GM18511 (cell line): ENCODE measurements around the gene OAF.

Experiments
- ATAC-seq: cut with Tn5 transposase; IDR thresholded peaks from one replicate; pipeline ENCODE4 v1.9.1; 2021; ENCODE audit warnings: mild to moderate bottlenecking, moderate library complexity; ENCODE audit not compliant: unreplicated experiment

OAF gene

DNA sequence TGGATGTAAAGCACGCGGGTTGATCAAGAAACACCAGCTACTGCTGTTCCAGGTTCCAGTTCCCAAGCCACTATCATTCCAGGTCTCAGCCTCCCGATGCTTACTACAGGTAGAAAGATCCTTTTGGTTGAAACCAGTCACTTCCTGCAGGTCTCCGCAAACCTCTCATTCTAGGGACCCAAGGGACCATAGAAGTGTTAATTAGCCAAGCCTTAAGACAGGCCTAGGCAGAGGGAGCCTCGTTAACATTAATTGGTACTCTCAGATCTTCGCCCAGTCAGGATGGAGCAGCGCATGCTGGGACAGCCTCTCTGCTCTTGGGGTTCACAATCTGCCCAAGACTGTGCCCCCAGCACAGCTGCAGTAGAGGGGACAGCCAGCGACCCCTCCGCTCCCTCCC lies 11.2 kb upstream of the OAF start:
- ATAC-seq, result no peak

DNA sequence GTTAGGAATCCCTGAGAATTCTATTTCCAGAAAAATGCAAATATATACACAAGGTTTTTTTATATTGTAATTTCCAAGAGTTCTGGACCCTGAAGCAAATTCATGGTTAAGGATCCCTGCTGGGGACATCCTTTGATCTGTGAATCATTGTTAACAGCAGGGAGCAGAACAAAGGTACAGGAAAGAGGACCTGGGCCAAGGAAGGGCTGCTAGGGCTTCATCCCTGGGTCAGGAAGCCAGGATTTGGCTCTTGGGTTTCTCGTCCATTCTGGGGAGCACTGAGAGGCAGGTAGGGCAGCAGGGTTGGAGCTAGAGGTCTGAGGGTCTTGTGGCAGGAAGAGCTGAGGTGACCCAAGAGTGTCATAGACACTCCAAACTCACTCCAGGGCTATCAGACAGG lies 10.2 kb upstream of the OAF start:
- ATAC-seq, result no peak

DNA sequence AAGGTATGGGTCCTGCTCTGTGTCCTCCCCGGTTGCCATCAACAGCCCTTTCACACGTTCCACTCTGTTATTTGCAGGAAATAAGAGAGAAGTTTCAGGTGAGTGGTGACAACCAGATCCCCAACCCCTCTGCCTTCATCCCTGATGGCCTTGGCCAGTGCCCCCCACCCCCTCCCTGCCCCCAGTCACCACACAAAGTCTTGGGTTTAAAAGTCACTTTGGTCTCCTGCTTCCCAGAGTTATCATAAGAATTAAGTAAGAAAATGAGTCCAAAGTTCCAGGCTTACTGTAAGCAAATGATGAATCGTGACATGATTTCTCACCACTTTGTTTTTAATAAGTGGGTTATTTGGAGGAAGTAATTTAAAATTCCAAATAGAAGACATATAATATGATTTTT lies 9.2 kb upstream of the OAF start:
- ATAC-seq, result no peak

DNA sequence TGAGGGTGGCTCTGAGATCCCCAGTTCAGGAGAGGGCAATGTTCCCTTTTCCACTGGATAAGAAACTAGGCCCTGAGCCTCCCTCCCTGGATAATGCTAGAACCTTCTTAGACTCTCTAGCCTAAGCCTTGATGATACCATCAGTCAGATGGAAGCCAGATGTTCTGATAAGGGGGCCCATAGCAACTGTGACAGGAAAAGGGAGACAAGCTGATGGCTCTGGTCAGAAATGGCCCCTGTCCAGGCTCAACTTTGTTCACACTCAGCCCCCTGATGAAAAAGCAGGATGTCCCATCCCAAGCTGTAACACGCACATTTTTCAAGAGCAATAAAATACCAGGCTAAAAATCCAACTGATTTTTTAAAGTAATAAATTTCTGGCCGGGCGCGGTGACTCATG lies 7.2 kb upstream of the OAF start:
- no peak for ATAC-seq

DNA sequence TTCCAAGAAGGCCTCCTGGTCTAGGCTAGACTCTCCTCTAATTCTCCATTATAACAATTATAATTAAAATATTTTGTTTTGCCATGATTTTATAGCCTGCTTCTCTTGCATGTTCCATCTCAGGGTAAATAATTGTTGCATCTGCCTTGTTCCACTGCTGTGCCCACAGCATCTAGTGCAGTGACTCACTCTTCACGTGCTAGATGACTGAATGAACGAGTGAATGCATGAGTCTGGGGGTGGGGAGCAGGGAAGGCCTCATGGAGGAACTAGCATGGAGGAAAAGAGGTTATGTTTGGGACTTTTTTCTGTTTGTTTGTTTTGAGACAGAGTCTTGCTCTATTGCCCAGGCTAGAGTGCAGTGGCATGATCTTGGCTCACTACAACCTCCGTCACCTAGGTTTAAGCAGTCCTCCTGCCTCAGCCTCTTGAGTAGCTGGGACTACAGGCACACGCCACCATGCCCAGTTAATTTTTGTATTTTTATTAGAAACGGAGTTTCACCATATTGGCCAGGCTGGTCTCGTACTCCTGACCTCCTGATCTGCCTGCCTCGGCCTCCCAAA lies 5.2 kb upstream of the OAF start:
- ATAC-seq, result no peak

DNA sequence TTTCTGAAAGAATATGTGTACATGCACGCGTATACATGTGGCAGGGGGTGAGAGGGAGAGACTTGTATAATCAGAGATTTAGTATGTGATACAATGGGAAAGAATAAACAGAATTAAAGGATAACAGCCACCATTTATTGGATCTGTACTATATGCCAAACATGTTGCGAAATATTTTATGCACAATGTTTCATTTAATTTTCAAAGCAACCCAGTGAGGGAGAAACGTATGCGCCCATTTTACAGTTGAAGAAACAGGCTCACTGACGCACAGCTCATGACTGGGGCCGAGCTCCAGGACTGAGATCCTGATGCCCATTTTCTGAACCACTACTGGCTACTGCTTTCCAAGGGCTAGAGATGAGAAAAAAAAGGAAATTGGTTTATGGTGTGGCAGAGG lies 3.3 kb upstream of the OAF start:
- ATAC-seq, result no peak

DNA sequence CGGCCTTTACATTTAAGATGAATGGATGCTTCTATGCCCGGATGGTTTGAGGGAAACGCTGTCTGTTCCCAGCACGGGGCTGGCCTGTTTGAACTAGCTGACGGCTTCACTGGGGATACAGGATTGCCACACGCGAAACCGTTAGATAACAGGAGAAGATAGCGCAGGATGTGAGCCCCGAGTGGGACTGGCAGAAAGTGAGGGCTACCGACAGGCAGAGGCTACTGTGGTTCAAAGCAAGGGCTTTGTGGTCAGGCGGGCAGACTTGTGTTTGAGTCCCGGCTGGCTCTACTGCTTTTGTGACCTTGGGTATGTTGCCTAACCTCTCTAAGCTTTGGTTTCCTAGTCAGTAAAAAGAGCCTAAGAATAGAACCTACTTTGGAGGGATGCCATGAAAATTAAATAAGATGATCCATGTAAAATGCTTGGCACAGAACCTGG lies 2.8 kb upstream of the OAF start:
- no peak for ATAC-seq

DNA sequence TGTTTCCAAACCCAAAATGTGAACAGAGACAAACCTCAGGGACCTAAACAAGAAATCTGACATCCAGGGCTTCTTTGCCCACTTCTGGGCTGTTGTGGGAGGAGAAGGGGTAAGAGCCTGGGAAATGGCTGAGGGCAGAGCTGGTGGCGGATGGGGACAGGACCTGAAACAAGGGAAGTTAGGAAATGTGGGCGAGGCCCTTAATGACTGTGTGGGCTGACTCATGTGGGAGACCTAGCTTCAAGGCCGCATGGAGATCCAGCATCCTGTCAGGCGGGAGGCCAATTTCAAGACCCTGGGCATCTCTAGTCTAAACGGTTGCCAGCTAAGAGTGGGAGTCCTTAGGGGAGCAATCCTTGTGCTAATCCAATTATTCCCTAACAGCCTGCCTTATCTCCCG lies 2.1 kb upstream of the OAF start:
- no peak for ATAC-seq

DNA sequence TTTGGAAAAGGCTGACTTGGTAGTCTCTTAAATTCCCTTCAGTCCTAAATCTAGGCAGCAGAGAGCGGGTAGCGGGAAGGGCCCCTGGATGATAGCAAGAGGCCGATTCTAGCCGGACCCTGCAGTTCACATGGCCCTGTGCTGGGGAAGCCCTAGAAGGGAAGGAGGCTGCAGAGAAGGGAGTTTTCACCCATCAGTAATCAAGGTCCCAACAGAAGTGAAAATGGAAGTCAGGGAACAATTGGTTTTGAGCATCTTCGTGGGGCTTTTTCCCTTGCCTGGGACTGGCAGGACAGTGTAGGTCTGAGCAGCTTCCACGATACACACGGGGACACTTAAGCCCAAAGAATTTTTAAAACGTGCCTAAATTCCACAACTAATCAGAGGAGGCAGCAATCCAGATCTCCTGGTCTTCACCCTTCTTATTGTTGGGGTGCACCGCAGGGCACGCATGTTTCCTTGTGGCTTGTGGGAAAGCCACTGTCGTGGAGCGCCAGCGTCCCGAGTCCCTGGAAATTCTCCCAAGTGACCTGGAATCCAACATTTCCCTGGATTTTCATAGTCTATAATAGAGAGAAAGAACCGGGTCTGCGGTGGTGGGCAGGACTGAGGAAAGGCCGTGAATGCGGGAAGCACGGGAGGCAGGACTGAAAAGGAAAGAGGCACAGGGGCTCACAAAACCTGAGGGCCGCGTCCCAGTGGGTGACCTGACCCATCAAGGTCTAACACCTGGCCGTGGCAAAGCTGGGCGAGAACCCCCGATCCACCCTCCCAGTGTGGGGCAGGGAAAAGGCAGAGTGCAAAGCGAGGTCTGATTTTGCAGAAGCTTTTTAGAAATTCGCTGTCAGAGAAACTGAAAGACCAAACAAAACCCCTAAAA lies 846 bp upstream of the OAF start:
- ATAC-seq, result no peak

DNA sequence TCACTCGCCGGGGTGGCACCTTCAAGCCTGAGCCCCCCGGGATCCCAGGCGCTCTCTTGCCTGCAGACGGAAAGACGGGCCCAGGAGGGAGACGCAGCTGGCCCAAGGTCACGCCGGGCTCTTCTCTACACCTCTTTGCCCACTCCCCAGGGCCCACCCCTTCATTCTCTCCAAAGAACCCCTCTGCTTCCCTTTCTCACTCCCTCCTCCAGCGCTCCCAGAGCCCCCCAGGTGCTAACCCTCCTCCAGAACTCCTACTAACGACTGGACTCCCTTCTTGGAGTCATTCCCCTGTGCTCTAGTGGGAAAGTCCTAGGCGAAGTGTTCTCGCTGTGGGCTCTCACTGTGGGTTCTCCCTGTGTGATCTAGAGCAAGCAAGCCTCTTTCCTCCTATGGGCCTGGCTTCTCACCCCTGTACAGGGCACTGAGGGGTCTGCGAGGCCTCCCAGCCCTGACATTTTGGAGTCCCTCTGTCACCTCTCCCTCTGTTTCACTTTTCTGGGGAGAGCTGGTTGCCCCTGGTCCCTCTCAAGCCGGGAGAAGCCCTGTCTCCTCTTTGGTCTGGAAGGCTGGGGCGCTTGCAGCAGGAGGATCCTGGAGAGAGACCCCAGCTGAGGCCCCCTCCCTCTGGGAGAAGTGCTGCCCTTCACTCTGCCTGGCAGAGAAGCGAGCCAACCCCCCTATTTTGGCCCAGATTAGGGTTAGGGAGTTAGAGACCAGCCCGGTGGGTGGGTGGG lies 858 bp downstream of the OAF start:
- peak; percentile 24 for ATAC-seq

DNA sequence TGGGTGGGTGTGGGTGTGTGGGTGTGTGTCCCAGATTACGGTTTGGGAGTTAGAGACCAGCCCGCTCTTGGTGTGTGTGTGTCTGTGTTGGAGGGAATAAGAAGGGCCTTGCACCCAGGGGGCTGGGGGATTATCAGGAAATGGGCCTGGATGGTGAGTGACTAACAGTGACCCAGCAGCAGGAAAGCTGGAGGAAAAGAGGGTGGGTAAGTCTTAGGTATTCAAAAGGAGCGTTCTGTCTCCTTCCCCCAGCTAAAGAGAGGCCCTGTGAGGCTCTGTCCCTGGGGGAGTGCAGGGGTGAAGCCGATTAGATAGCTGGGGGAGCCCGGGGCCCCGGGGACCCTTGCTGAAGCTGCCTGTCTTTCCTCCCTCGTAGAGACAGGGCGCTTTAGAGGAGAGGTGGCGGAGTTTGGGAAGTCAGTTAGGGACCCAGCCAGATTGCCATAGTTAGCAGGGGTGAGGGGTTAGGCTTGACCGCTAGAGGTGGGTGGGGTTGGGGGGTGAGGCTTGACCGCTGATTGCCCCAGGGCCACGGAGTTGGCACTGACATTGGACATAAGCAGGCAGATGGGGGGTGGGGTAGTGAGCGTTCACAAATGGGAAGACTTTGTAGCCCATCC lies 1.5 kb downstream of the OAF start:
- no peak for ATAC-seq

DNA sequence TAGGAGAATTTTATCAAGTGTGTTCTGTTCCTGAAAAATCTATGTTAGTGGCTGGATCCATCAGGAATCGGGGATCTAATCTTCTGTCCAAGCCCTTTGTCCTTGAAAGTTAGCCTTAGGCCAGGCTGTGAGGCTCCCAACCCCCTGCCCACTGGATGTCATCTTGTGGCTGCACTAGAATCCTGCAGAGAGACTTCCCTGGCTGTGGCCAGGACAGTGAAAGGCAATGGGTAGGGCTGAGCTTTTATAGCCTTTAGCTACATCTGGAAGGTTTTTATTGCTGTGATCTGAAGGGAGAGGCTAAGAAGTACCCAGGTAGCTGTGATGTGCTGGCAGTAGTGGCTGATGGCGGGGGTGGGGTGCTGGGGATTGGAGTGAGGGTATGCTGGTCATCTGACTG lies 2.1 kb downstream of the OAF start:
- ATAC-seq, result no peak

DNA sequence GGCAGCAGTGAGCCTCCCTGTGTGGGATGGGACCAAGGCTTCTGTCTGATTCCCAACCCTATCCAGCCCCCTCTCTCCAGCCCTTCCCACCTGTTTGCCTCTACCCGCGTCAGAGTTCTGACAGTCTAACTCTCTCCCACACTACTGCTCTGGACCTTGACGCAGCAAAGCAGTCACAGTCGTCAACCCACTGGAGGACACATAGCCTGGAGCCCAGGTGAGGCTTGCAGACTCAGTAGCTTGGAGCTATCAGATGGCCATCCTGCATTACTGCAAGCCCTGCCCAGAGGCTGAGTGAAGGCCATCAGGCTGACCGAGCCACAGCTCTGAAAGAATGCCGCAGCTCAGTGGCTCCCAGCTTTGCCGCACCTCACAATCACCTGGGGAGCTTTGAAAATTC lies 3.7 kb downstream of the OAF start:
- ATAC-seq, result no peak

DNA sequence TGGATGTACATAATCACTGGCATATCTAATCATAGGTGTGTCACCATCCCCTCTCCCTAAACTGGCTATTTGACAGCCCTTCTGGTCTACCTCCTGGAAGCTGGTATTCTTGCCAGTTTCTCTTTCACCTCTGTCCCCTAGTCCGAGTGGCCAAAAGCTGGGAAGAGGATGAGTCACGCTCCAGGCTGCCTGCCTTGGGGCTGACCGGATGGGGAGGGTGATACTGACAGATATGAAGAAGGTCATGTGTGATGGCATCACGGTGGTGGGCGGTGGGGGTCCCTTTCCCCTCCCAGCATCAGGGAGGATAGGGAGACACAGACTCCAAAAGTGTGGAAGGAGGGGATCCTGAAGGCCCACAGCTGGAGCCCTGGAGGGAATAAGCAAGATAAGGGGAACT lies 4.8 kb downstream of the OAF start:
- no peak for ATAC-seq

DNA sequence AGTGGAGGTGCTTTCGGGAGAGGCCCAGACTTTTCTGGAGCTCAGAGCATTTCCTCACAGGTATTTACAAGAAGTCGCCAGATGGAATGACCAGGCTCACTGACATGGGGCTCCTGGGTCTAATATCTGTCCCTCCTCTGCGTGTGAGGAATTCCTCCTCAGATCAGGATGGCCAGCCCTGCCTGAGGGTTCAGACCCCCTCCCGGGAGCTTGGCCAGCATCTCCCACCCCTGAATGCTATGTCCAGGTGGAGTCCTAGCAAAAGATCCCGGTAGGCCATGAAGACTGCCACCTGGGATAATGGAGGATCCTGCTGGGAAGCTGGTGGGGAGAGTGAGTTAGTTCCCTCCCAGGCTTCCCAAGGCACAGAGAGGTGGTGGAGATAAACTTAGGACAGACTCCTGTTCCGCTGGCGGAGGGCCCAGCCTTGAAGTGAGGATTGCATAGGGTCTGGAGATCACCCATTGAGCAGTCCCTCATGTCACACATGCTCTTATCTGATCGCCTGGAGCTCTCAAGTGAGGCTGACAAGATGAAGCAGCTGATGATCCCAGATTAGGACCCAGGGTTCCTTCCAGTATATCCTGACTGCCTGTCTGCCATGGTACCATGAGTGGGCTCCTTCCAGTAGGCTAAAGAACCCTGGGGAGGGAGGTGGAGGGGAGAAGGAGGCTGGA lies 5.7 kb downstream of the OAF start:
- ATAC-seq, result no peak

DNA sequence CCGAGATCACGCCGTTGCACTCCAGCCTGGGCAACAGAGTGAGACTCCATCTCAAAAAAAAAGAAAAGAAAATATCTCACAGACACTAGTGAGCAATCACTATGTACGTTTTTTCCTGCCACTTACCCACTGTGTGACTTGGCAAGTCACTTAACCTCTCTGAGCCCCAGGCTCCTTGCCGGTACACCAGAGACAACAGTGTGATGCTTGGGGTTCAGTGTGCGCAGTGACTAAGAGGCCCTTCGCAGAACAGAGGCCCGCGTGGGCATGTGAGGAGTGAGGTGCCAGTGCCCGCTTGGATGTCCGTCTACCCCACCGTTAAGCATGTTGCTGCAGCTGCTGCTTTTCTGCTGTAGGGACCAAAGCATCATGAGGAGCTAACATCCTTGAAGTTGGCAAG lies 6.7 kb downstream of the OAF start:
- no peak for ATAC-seq

DNA sequence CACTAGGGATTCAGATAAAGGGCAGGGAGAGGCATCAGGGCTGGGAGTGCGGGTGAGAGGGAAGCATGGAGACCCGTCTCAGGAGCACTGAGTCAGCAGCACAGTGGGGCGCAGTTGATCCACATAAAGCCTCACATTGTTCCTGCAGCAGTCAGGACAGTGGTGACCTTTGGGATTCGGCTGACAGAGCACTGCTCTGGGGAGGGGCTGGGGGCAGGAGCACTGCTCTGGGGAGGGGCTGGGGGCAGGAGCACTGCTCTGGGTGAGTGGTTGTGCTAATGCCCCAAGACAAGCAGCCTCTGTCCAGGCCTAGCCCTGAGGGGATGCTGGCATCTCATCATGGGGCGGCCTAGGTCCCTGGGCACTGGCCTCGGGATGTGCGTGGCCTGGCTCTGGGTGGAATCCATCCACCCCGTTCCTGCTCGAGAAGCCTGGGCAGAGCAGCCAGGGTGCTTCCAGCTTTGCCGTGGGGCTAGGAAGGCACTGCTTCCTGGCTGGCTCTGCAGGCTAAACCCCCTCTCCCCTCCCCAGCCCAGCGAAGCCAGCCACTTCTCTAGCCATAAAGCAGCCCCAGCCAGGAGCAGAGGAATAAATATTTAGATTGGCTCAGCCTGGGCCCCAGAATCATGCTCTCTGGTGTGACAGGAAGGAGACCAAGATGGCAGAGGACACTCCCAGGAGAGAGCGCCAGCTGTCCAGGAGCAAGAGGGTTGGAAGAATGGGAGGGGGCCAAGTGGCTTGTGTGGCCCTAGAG lies 7.3 kb downstream of the OAF start:
- ATAC-seq, result no peak

DNA sequence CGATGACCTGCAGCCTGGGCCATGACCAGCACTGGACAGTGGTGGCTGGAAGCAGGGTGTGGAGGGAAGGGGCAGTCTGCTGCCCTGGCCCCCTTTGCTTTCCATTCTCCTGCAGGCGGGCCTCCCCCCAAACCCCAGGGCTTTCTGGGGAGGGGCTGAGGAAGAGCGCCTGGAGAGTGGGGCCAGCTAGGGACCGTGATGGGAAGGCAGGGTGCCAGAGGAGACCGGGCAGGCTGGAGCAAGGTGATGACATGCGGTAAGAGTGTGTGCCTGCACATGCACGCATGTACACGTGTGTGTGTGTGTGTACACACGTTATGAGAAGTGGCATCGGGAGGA lies 7.8 kb downstream of the OAF start:
- ATAC-seq, result no peak

DNA sequence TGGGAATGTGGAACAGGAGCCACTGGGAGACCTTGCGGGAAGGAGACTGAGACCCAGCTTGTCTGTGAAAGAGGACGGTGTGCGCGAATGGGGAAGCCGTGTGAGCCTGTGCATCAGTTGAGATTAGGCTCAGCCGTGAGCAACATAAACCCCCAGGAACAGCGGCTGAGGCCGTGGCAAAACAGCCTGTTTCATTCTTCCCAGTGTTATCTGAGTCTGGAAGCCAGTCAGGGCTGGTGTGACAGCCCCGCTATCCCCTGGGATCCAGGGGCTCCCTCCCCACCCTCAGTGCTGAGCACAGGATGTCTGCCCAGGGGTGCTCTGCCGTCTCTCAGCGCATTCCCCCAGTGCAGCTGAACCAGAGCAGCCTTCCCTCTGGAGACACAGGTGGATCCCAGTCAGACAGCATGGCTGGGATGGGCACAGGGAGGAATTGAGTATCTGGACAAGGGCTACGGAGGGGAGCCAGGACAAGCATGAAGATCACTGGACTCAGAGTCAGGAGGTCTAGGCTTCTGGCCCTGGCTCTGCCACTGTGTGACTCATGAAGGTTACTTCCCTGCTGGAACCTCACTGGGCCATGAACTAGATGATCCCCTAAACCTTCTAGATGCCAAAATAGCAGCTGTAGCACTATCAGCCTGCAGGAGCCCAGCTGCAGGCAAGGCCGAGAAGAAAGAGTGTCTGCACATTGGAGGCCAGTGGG lies 8.6 kb downstream of the OAF start:
- ATAC-seq, result no peak
